Measurements from ENCODE around the gene CD72. TPM values are rescaled to one million over a fixed set of nuclear protein-coding genes. Genes with fewer than 3 reads are reported as not detected.
"Not testable (repeated sequence)": the region's sequence is repeated elsewhere in the genome, so short reads cannot be mapped to it uniquely, and the experiment has no call there.

The CD72 gene
- total RNA-seq, 2 experiments from 2014 or later = 11.6 to 15.0 TPM

- Mint-ChIP-seq H3K4me3 (peak overlapping the region; percentile 97), H3K4me1 (ENCODE audit: low read depth) (peaks cover 55% of the 10 kb centered on the region), H3K27ac (peak overlapping the region; percentile 96), H3K9me3 (ENCODE audit: insufficient read depth) (no peaks in the 10 kb centered on the region), H3K27me3 (ENCODE audit: low read depth) (no peaks in the 10 kb centered on the region), H3K36me3 (ENCODE audit: low read depth) (peaks cover 37% of the 10 kb centered on the region)
- ChIA-PET CTCF (interaction anchor here (0.9 to 12.4 kb wide), 9 partner anchors 10 to 107 kb away, joined by 3 to 272 read pairs (median 15); partner anchors contain the start of genes ARHGEF39, CCDC107, CD72 and GBA2), POLR2A (interaction anchor here (0.6 to 8.4 kb wide), 15 partner anchors 8 to 854 kb away, joined by 3 to 122 read pairs (median 6); partner anchors contain the start of genes ARHGEF39, CCDC107, CD72 and CREB3)
- ATAC-seq (peak; percentile 8), DNase-seq (peak; percentile 72)
Observed at GRCh38 chr9:35649431-35650340, 31.5 kb upstream of the CD72 start.

- DNase-seq = peak; percentile 97
- Mint-ChIP-seq H3K27ac (peak overlapping the region; percentile 96), H3K36me3 (ENCODE audit: low read depth) (peaks cover 56% of the 10 kb centered on the region), H3K4me1 (ENCODE audit: low read depth) (peaks cover 67% of the 10 kb centered on the region), H3K27me3 (ENCODE audit: low read depth) (no peaks in the 10 kb centered on the region), H3K9me3 (ENCODE audit: insufficient read depth) (no peaks in the 10 kb centered on the region), H3K4me3 (peak overlapping the region; percentile 97)
- ChIA-PET POLR2A (interaction anchor here (0.6 to 8.4 kb wide), 15 partner anchors 8 to 630 kb away, joined by 3 to 122 read pairs (median 7); partner anchors contain the start of genes ARHGEF39, CCDC107, CD72 and CREB3), CTCF (interaction anchor here (0.7 to 12.4 kb wide), 29 partner anchors 8 to 294 kb away, joined by 3 to 272 read pairs (median 4); partner anchors contain the start of genes ARHGEF39, CCDC107, CD72 and CREB3)
- peak; percentile 83 for ATAC-seq
Observed at GRCh38 chr9:35646533-35647265, 28.5 kb upstream of the CD72 start.

GRCh38 chr9:35646153-35646532, 27.9 kb upstream of the CD72 start:
- Mint-ChIP-seq H3K9me3 (ENCODE audit: insufficient read depth) (no peaks in the 10 kb centered on the region), H3K4me3 (peak overlapping the region; percentile 97), H3K4me1 (ENCODE audit: low read depth) (peaks cover 67% of the 10 kb centered on the region), H3K27me3 (ENCODE audit: low read depth) (no peaks in the 10 kb centered on the region), H3K27ac (peak overlapping the region; percentile 96), H3K36me3 (ENCODE audit: low read depth) (peaks cover 62% of the 10 kb centered on the region)
- CTCF ChIA-PET = interaction anchor here (0.7 to 12.4 kb wide), 16 partner anchors 7 to 295 kb away, joined by 3 to 272 read pairs (median 13); partner anchors contain the start of genes ARHGEF39, CCDC107, CD72 and CREB3
- DNase-seq = no peak
- ATAC-seq = no peak
- POLR2A ChIA-PET = interaction anchor here (1.0 to 8.4 kb wide), 9 partner anchors 12 to 85 kb away, joined by 4 to 122 read pairs (median 22); partner anchors contain the start of genes ARHGEF39, CCDC107, CD72 and CREB3

- not testable (repeated sequence) for DNase-seq; H3K27me3 Mint-ChIP-seq (ENCODE audit: low read depth); ATAC-seq; H3K9me3 Mint-ChIP-seq (ENCODE audit: insufficient read depth)
- ChIA-PET CTCF (interaction anchor here (0.9 to 12.4 kb wide), 12 partner anchors 14 to 90 kb away, joined by 3 to 272 read pairs (median 30); partner anchors contain the start of genes ARHGEF39, CCDC107, CD72 and CREB3), POLR2A (interaction anchor here (1.0 to 8.4 kb wide), 8 partner anchors 12 to 86 kb away, joined by 4 to 122 read pairs (median 14); partner anchors contain the start of genes CCDC107, CD72, CREB3 and RMRP)
- peak overlapping the region; percentile 97 for H3K4me3 Mint-ChIP-seq
- H3K36me3 Mint-ChIP-seq (ENCODE audit: low read depth) = peaks cover 66% of the 10 kb centered on the region
- H3K4me1 Mint-ChIP-seq (ENCODE audit: low read depth) = peaks cover 67% of the 10 kb centered on the region
- peak overlapping the region; percentile 96 for H3K27ac Mint-ChIP-seq
Observed at GRCh38 chr9:35645736-35646135, 27.5 kb upstream of the CD72 start.

GRCh38 chr9:35643046-35643445, 24.8 kb upstream of the CD72 start:
- ChIA-PET POLR2A (no interaction called here), CTCF (interaction anchor here (1.2 to 12.4 kb wide), 3 partner anchors 14 to 28 kb away, joined by 3 to 272 read pairs (median 3); partner anchors contain the start of genes CCDC107, CD72 and RMRP)
- Mint-ChIP-seq H3K4me3 (no peak overlapping the region), H3K4me1 (ENCODE audit: low read depth) (peaks cover 75% of the 10 kb centered on the region), H3K9me3 (ENCODE audit: insufficient read depth) (no peaks in the 10 kb centered on the region), H3K36me3 (ENCODE audit: low read depth) (peaks cover 56% of the 10 kb centered on the region), H3K27me3 (ENCODE audit: low read depth) (no peaks in the 10 kb centered on the region), H3K27ac (no peak overlapping the region)
- ATAC-seq (no peak), DNase-seq (no peak)

- CTCF ChIA-PET = interaction anchor here (2.6 to 4.1 kb wide), 3 partner anchors 16 to 38 kb away, joined by 9 to 37 read pairs (median 22); partner anchors contain the start of genes CCDC107 and RMRP
- H3K36me3 Mint-ChIP-seq (ENCODE audit: low read depth) = peaks cover 52% of the 10 kb centered on the region
- DNase-seq; POLR2A ChIA-PET; H3K27me3 Mint-ChIP-seq (ENCODE audit: low read depth); H3K4me3 Mint-ChIP-seq; H3K9me3 Mint-ChIP-seq (ENCODE audit: insufficient read depth); ATAC-seq: not testable (repeated sequence)
- peak overlapping the region; percentile 63 for H3K27ac Mint-ChIP-seq
- peaks cover 78% of the 10 kb centered on the region for H3K4me1 Mint-ChIP-seq (ENCODE audit: low read depth)
Observed at GRCh38 chr9:35641478-35641877, 23.3 kb upstream of the CD72 start.

GRCh38 chr9:35640431-35640830, 22.2 kb upstream of the CD72 start:
- DNase-seq = not testable (repeated sequence)

GRCh38 chr9:35639631-35640030, 21.4 kb upstream of the CD72 start:
- CTCF ChIA-PET = interaction anchor here (0.6 to 4.1 kb wide), 10 partner anchors 8 to 57 kb away, joined by 3 to 37 read pairs (median 10); partner anchors contain the start of genes ARHGEF39, CCDC107 and RMRP
- ATAC-seq = no peak

More at GRCh38 chr9:35640431-35640830, 22.2 kb upstream of the CD72 start:
- Mint-ChIP-seq H3K36me3 (ENCODE audit: low read depth) (peaks cover 47% of the 10 kb centered on the region), H3K27ac (peak overlapping the region; percentile 76), H3K4me1 (ENCODE audit: low read depth) (peaks cover 83% of the 10 kb centered on the region)
- CTCF ChIA-PET = interaction anchor here (1.4 to 4.1 kb wide), 7 partner anchors 7 to 37 kb away, joined by 8 to 37 read pairs (median 15); partner anchors contain the start of genes CCDC107 and RMRP
- ATAC-seq; H3K9me3 Mint-ChIP-seq (ENCODE audit: insufficient read depth); H3K4me3 Mint-ChIP-seq; H3K27me3 Mint-ChIP-seq (ENCODE audit: low read depth): not testable (repeated sequence)
- POLR2A ChIA-PET = interaction anchor here (0.7 to 2.3 kb wide), 5 partner anchors 9 to 92 kb away, joined by 3 to 9 read pairs (median 7); partner anchors contain the start of genes CCDC107, CREB3, RMRP and SIT1

GRCh38 chr9:35639225-35639624, 21.0 kb upstream of the CD72 start:
- DNase-seq; H3K27me3 Mint-ChIP-seq (ENCODE audit: low read depth); H3K9me3 Mint-ChIP-seq (ENCODE audit: insufficient read depth): not testable (repeated sequence)
- ATAC-seq = peak; percentile 64
- POLR2A ChIA-PET = interaction anchor here (0.7 to 2.3 kb wide), 9 partner anchors 8 to 93 kb away, joined by 3 to 11 read pairs (median 7); partner anchors contain the start of genes ARHGEF39, CCDC107, CREB3 and RMRP
- CTCF ChIA-PET = interaction anchor here (0.6 to 4.1 kb wide), 10 partner anchors 9 to 57 kb away, joined by 3 to 37 read pairs (median 10); partner anchors contain the start of genes ARHGEF39, CCDC107 and RMRP
- Mint-ChIP-seq H3K27ac (peak overlapping the region; percentile 91), H3K4me1 (ENCODE audit: low read depth) (peaks cover 73% of the 10 kb centered on the region), H3K4me3 (peak overlapping the region; percentile 43), H3K36me3 (ENCODE audit: low read depth) (peaks cover 42% of the 10 kb centered on the region)

More at GRCh38 chr9:35639631-35640030, 21.4 kb upstream of the CD72 start:
- Mint-ChIP-seq H3K27ac (peak overlapping the region; percentile 91), H3K4me3 (peak overlapping the region; percentile 43), H3K36me3 (ENCODE audit: low read depth) (peaks cover 46% of the 10 kb centered on the region), H3K27me3 (ENCODE audit: low read depth) (no peaks in the 10 kb centered on the region), H3K9me3 (ENCODE audit: insufficient read depth) (no peaks in the 10 kb centered on the region), H3K4me1 (ENCODE audit: low read depth) (peaks cover 77% of the 10 kb centered on the region)
- DNase-seq = no peak
- POLR2A ChIA-PET = interaction anchor here (0.7 to 2.3 kb wide), 10 partner anchors 8 to 93 kb away, joined by 3 to 11 read pairs (median 6); partner anchors contain the start of genes ARHGEF39, CCDC107, CREB3 and RMRP

GRCh38 chr9:35638751-35639150, 20.5 kb upstream of the CD72 start:
- ChIA-PET CTCF (interaction anchor here (0.9 to 4.1 kb wide), 10 partner anchors 9 to 58 kb away, joined by 4 to 37 read pairs (median 10); partner anchors contain the start of genes ARHGEF39, CCDC107 and RMRP), POLR2A (interaction anchor here (0.6 to 2.3 kb wide), 11 partner anchors 9 to 94 kb away, joined by 3 to 11 read pairs (median 6); partner anchors contain the start of genes ARHGEF39, CCDC107, CREB3 and RMRP)
- H3K9me3 Mint-ChIP-seq (ENCODE audit: insufficient read depth); H3K27me3 Mint-ChIP-seq (ENCODE audit: low read depth): not testable (repeated sequence)
- Mint-ChIP-seq H3K27ac (peak overlapping the region; percentile 91), H3K36me3 (ENCODE audit: low read depth) (peaks cover 41% of the 10 kb centered on the region), H3K4me1 (ENCODE audit: low read depth) (peaks cover 72% of the 10 kb centered on the region), H3K4me3 (peak overlapping the region; percentile 34)
- DNase-seq (peak; percentile 64), ATAC-seq (peak; percentile 64)
